ENCODE measurements around the gene ETV2. TPM values are rescaled to one million over a fixed set of nuclear protein-coding genes. Genes with fewer than 3 reads are reported as not detected.

ETV2 gene
- total and polyA plus RNA-seq, 5 donors from 2014 or later = 0.44 to 0.67 (median 0.46) TPM; not detected in 2

GRCh38 chr19:35661995-35662340 lies 20.4 kb downstream of the ETV2 start:
- Histone ChIP-seq H3K36me3 (ENCODE audit: control insufficient read depth, insufficient read depth, low read length) (peaks cover 21% of the 10 kb centered on the region), H3K9me3 (ENCODE audit: control insufficient read depth in 2 of 2, low read length in 2 of 2) (no peaks in the 10 kb centered on the region), H3K4me1 (ENCODE audit: control insufficient read depth, insufficient read depth, low read length, poor library complexity, severe bottlenecking) (peaks cover 3% of the 10 kb centered on the region), H3K4me3 (ENCODE audit: low read depth, low read length) (no peak overlapping the region), H3K27ac (ENCODE audit: insufficient read depth, low read length, poor library complexity, severe bottlenecking) (no peak overlapping the region), H3K27me3 (ENCODE audit: control insufficient read depth, insufficient read depth, low read length) (no peaks in the 10 kb centered on the region)
- Mint-ChIP-seq H3K27me3 (no peaks in the 10 kb centered on the region), H3K4me3 (no peak overlapping the region), H3K27ac (no peak overlapping the region), H3K9me3 (peaks cover 0 to 2% (median 0%) of the 10 kb centered on the region in 7 donors), H3K36me3 (peaks cover 14% of the 10 kb centered on the region), H3K4me1 (peaks cover 0 to 3% (median under 1%) of the 10 kb centered on the region in 4 donors)
- DNase-seq (no peak), ATAC-seq (ENCODE audit: low read depth in 2 of 2) (no peak)

DNA sequence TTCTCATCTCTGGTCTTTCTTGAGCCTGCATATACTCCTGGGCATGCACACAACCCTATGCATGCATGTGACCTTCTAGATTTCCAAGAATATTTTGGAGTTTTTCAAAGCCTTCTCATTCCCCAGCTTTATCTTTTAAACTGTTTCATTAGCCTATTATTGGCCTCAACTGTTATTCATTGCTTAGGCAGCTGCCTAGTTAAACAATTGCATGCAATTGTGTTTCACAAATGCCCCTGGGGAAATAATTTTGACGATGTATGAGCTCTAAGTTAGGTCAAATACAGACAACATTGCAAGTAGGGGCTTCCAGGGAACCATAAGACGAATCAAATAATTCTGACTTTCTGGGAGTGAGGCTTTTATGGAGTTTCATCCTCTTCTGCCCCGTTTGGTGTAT lies 22.4 kb downstream of the ETV2 start:
- Histone ChIP-seq H3K4me1 (ENCODE audit: control insufficient read depth, insufficient read depth, low read length, poor library complexity, severe bottlenecking) (no peaks in the 10 kb centered on the region), H3K36me3 (ENCODE audit: control insufficient read depth, insufficient read depth, low read length) (peaks cover 5% of the 10 kb centered on the region), H3K4me3 (ENCODE audit: low read depth, low read length) (no peak overlapping the region), H3K27ac (ENCODE audit: insufficient read depth, low read length, poor library complexity, severe bottlenecking) (no peak overlapping the region), H3K27me3 (ENCODE audit: control insufficient read depth, insufficient read depth, low read length) (no peaks in the 10 kb centered on the region), H3K9me3 (ENCODE audit: control insufficient read depth in 2 of 2, low read length in 2 of 2) (no peaks in the 10 kb centered on the region)
- Mint-ChIP-seq H3K36me3 (peaks cover 3% of the 10 kb centered on the region), H3K4me1 (peaks cover 0 to 2% (median 0%) of the 10 kb centered on the region in 4 donors), H3K27me3 (peaks cover under 1% of the 10 kb centered on the region), H3K4me3 (no peak overlapping the region), H3K9me3 (peaks cover 0 to 2% (median 0%) of the 10 kb centered on the region in 7 donors), H3K27ac (no peak overlapping the region)
- DNase-seq = no peak
- ATAC-seq (ENCODE audit: low read depth in 2 of 2) = no peak

DNA sequence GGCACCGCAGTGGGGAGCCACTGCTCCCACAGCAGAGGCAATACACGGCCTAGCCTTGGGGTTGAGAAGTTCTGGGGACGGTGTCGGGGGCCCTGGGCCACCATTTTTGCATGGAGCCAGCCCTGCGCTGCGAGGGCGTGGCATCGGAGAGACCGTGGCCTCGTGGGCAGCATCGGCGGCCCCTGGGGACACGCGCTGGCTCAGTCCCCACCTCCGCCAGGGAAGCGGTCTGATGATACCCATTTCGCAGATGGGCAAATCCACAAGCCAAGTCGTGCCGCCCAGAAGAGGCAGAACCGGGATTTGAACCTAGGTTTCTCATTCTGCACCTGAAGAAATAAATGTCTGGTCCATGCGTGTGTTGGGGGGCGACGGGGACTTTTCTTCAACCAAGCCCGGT lies 23.6 kb downstream of the ETV2 start:
- Histone ChIP-seq H3K9me3 (ENCODE audit: control insufficient read depth in 2 of 2, low read length in 2 of 2) (no peaks in the 10 kb centered on the region), H3K4me1 (ENCODE audit: control insufficient read depth, insufficient read depth, low read length, poor library complexity, severe bottlenecking) (no peaks in the 10 kb centered on the region), H3K27me3 (ENCODE audit: control insufficient read depth, insufficient read depth, low read length) (no peaks in the 10 kb centered on the region), H3K27ac (ENCODE audit: insufficient read depth, low read length, poor library complexity, severe bottlenecking) (no peak overlapping the region), H3K36me3 (ENCODE audit: control insufficient read depth, insufficient read depth, low read length) (no peaks in the 10 kb centered on the region), H3K4me3 (ENCODE audit: low read depth, low read length) (no peak overlapping the region)
- DNase-seq (no peak), ATAC-seq (ENCODE audit: low read depth in 2 of 2) (no peak)
- Mint-ChIP-seq H3K4me1 (peaks cover 0 to 2% (median 0%) of the 10 kb centered on the region in 4 donors), H3K27me3 (peaks cover 11% of the 10 kb centered on the region), H3K36me3 (no peaks in the 10 kb centered on the region), H3K27ac (no peak overlapping the region), H3K4me3 (no peak overlapping the region), H3K9me3 (peaks cover 0 to 2% (median 0%) of the 10 kb centered on the region in 7 donors)

DNA sequence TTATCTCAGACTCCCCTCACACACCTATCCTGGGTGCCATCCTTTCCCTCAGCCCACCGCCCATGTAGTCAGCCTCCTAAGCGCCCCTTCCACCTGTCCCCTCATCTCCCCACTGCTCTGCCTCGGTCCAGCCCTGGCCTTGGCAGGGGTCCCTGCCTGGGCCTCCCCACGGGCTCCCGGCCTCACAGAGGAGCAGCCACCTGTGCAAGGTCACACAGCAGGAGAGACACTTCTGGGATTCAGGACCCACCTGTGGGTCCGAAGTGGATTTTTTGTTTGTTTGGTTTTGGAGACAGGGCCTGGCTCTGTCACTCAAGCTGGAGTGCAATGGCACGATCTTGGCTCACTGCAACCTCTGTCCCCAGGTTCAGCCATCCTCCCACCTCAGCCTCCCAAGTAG lies 24.1 kb downstream of the ETV2 start:
- Histone ChIP-seq H3K27me3 (ENCODE audit: control insufficient read depth, insufficient read depth, low read length) (no peaks in the 10 kb centered on the region), H3K36me3 (ENCODE audit: control insufficient read depth, insufficient read depth, low read length) (no peaks in the 10 kb centered on the region), H3K9me3 (ENCODE audit: control insufficient read depth in 2 of 2, low read length in 2 of 2) (no peaks in the 10 kb centered on the region), H3K4me1 (ENCODE audit: control insufficient read depth, insufficient read depth, low read length, poor library complexity, severe bottlenecking) (no peaks in the 10 kb centered on the region), H3K27ac (ENCODE audit: insufficient read depth, low read length, poor library complexity, severe bottlenecking) (no peak overlapping the region), H3K4me3 (ENCODE audit: low read depth, low read length) (no peak overlapping the region)
- ATAC-seq (ENCODE audit: low read depth in 2 of 2) = no peak
- no peak overlapping the region for H3K4me3 Mint-ChIP-seq
- peaks cover 0 to 2% (median 0%) of the 10 kb centered on the region in 4 donors for H3K4me1 Mint-ChIP-seq
- peaks cover 12% of the 10 kb centered on the region for H3K27me3 Mint-ChIP-seq
- DNase-seq = no peak
- no peak overlapping the region for H3K27ac Mint-ChIP-seq
- H3K9me3 Mint-ChIP-seq = no peaks in the 10 kb centered on the region
- H3K36me3 Mint-ChIP-seq = no peaks in the 10 kb centered on the region

DNA sequence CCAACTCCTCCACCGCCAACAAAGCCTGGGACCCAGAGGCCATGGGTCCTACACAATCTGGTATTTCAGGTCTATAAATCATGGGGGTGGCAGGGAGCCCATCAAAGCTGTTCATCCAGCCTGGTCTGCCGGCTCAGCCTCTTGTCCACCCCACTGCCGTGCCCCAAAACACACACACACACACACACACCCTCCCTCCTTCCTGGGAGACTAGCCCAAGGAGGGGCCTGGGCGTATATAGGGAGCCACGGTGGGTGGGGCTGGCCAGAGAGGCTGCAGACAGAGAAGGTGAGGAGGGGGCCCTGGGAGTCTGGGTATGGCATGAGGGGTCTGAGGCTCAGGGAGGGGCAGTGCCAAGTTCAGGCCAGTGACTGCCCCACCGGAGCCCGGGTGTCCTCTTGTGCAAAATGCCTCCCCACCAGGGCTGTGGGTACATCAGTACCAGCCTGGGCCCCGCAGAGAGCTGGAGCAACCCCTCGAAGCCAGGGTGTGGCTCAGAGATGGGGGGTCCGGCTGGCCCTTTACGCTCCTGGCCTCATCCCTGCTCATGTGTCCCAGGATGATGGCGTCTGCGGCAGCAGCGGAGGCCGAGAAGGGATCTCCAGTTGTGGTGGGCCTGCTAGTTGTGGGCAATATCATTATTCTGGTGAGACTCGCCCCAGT lies 24.8 kb downstream of the ETV2 start, which contains the start of gene UPK1A:
TSS of gene UPK1A (plus strand) at position 267 of the 663 bp plus-strand sequence. CDS start at position 563, 296 bp downstream.
- Histone ChIP-seq H3K4me1 (ENCODE audit: control insufficient read depth, insufficient read depth, low read length, poor library complexity, severe bottlenecking) (no peaks in the 10 kb centered on the region), H3K4me3 (ENCODE audit: low read depth, low read length) (no peak within 1 kb of the TSS), H3K9me3 (ENCODE audit: control insufficient read depth in 2 of 2, low read length in 2 of 2) (no peaks in the 10 kb centered on the region), H3K27ac (ENCODE audit: insufficient read depth, low read length, poor library complexity, severe bottlenecking) (no peak within 1 kb of the TSS), H3K36me3 (ENCODE audit: control insufficient read depth, insufficient read depth, low read length) (no peaks in the 10 kb centered on the region), H3K27me3 (ENCODE audit: control insufficient read depth, insufficient read depth, low read length) (no peaks in the 10 kb centered on the region)
- H3K4me1 Mint-ChIP-seq = peaks cover 0 to 2% (median 0%) of the 10 kb centered on the region in 4 donors
- H3K27me3 Mint-ChIP-seq = peaks cover 17% of the 10 kb centered on the region
- DNase-seq (no peak), ATAC-seq (ENCODE audit: low read depth in 2 of 2) (no peak)
- H3K27ac Mint-ChIP-seq = no peak within 1 kb of the TSS
- H3K36me3 Mint-ChIP-seq = no peaks in the 10 kb centered on the region
- H3K9me3 Mint-ChIP-seq = peaks cover 0 to 2% (median 0%) of the 10 kb centered on the region in 7 donors
- H3K4me3 Mint-ChIP-seq = no peak within 1 kb of the TSS

GRCh38 chr19:35669566-35669965 lies 28.0 kb downstream of the ETV2 start:
- H3K36me3 Mint-ChIP-seq = no peaks in the 10 kb centered on the region
- Histone ChIP-seq H3K9me3 (ENCODE audit: control insufficient read depth in 2 of 2, low read length in 2 of 2) (no peaks in the 10 kb centered on the region), H3K27me3 (ENCODE audit: control insufficient read depth, insufficient read depth, low read length) (no peaks in the 10 kb centered on the region), H3K36me3 (ENCODE audit: control insufficient read depth, insufficient read depth, low read length) (no peaks in the 10 kb centered on the region), H3K27ac (ENCODE audit: insufficient read depth, low read length, poor library complexity, severe bottlenecking) (no peak overlapping the region), H3K4me1 (ENCODE audit: control insufficient read depth, insufficient read depth, low read length, poor library complexity, severe bottlenecking) (peaks cover 9% of the 10 kb centered on the region), H3K4me3 (ENCODE audit: low read depth, low read length) (no peak overlapping the region)
- H3K4me3 Mint-ChIP-seq = peak overlapping the region in 1 of 4 donors; percentile 71
- H3K9me3 Mint-ChIP-seq = peaks cover 0 to 2% (median 0%) of the 10 kb centered on the region in 7 donors
- DNase-seq (no peak), ATAC-seq (ENCODE audit: low read depth in 2 of 2) (no peak)
- peaks cover 42% of the 10 kb centered on the region for H3K27me3 Mint-ChIP-seq
- H3K4me1 Mint-ChIP-seq = peaks cover 0 to 13% (median 7%) of the 10 kb centered on the region in 4 donors
- H3K27ac Mint-ChIP-seq = peak overlapping the region in 1 of 3 donors; percentile 17

DNA sequence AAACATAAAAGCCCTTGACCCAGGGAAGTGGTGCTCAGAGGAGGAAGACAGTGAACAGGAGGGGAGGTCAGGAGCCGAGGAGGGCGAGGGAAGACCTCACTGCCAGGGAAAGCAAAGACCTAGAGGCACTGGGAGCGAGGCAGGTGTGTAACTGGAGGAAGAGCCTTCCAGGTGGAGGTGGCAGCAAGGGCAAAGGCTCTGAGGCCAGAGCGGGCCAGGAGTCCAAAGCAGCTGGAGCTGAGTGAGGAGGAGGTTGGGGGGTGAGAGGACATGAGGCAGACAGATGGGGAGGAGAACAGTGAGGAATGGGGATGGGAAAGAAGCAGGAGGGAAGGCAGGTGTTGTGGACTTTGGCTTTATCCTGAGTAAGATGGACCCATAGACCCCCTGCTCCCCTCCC lies 28.4 kb downstream of the ETV2 start:
- Mint-ChIP-seq H3K9me3 (peaks cover 0 to 2% (median 0%) of the 10 kb centered on the region in 7 donors), H3K4me1 (peaks cover 0 to 13% (median 7%) of the 10 kb centered on the region in 4 donors), H3K27me3 (peaks cover 45% of the 10 kb centered on the region), H3K27ac (peak overlapping the region in 1 of 3 donors; percentile 17), H3K4me3 (peak overlapping the region in 1 of 4 donors; percentile 38), H3K36me3 (no peaks in the 10 kb centered on the region)
- no peaks in the 10 kb centered on the region for H3K27me3 ChIP-seq (ENCODE audit: control insufficient read depth, insufficient read depth, low read length)
- H3K36me3 ChIP-seq (ENCODE audit: control insufficient read depth, insufficient read depth, low read length) = no peaks in the 10 kb centered on the region
- no peak for ATAC-seq (ENCODE audit: low read depth in 2 of 2)
- DNase-seq = no peak
- H3K4me3 ChIP-seq (ENCODE audit: low read depth, low read length) = no peak overlapping the region
- no peaks in the 10 kb centered on the region for H3K9me3 ChIP-seq (ENCODE audit: control insufficient read depth in 2 of 2, low read length in 2 of 2)
- peaks cover 9% of the 10 kb centered on the region for H3K4me1 ChIP-seq (ENCODE audit: control insufficient read depth, insufficient read depth, low read length, poor library complexity, severe bottlenecking)
- no peak overlapping the region for H3K27ac ChIP-seq (ENCODE audit: insufficient read depth, low read length, poor library complexity, severe bottlenecking)

- Mint-ChIP-seq H3K4me1 (peaks cover 0 to 13% (median 7%) of the 10 kb centered on the region in 4 donors), H3K36me3 (no peaks in the 10 kb centered on the region), H3K9me3 (peaks cover 0 to 2% (median 0%) of the 10 kb centered on the region in 7 donors), H3K4me3 (no peak overlapping the region), H3K27me3 (peaks cover 45% of the 10 kb centered on the region), H3K27ac (no peak overlapping the region)
- Histone ChIP-seq H3K36me3 (ENCODE audit: control insufficient read depth, insufficient read depth, low read length) (no peaks in the 10 kb centered on the region), H3K27me3 (ENCODE audit: control insufficient read depth, insufficient read depth, low read length) (no peaks in the 10 kb centered on the region), H3K4me1 (ENCODE audit: control insufficient read depth, insufficient read depth, low read length, poor library complexity, severe bottlenecking) (peaks cover 9% of the 10 kb centered on the region), H3K27ac (ENCODE audit: insufficient read depth, low read length, poor library complexity, severe bottlenecking) (no peak overlapping the region), H3K9me3 (ENCODE audit: control insufficient read depth in 2 of 2, low read length in 2 of 2) (no peaks in the 10 kb centered on the region), H3K4me3 (ENCODE audit: low read depth, low read length) (no peak overlapping the region)
- DNase-seq (no peak), ATAC-seq (ENCODE audit: low read depth in 2 of 2) (no peak)
Measured at GRCh38 chr19:35670686-35671085, 29.1 kb downstream of the ETV2 start.

Measured in CD4-positive, CD25-positive, alpha-beta regulatory T cell (primary cell).